CD4-positive, alpha-beta T cell (primary cell): Measurements from ENCODE around the gene ZYX. TPM values are rescaled to one million over a fixed set of nuclear protein-coding genes. Genes with fewer than 3 reads are reported as not detected.

ENCODE experiments used
- ATAC-seq: fragments of 200-7000 bp; cut with Tn5 transposase; one replicate; pipeline ENCODE4 v1.10.0; 2022; ENCODE audit warnings: mild to moderate bottlenecking; ENCODE audit not compliant: poor library complexity
- CTCF ChIA-PET: fragments of 350-600 bp; sonication (Branson Sonifier 250); formaldehyde crosslinking; loops from one replicate; lab custom pipeline; 2021; ENCODE audit warnings: antibody characterized with exemption, inconsistent platforms; lab: Charles Lee
- POLR2A ChIA-PET: fragments of 350-600 bp; sonication (Branson Sonifier 250); formaldehyde crosslinking; loops from one replicate; lab custom pipeline; 2021; ENCODE audit warnings: antibody characterized with exemption, inconsistent platforms; lab: Charles Lee
- DNase-seq, 14 experiments: peaks; one replicate each; pipeline ENCODE4 v3.0.0-alpha.2; 2013 to 2020; ENCODE audit warnings: mixed read lengths in 2 of 14
- H3K27ac ChIP-seq, 2 donors: one replicate each; pipeline versions ENCODE4 v1.5.1 to v1.7.0; 2013; ENCODE audit warnings: low read length in 2 of 2, low read depth in 1 of 2, mild to moderate bottlenecking in 1 of 2
- H3K27me3 ChIP-seq, 2 experiments: 1 replicate in 1 of 2; 2 replicates in 1 of 2; pipeline versions ENCODE4 v1.6.1 to v1.7.0; 2013; ENCODE audit warnings: low read length in 2 of 2, control low read depth in 1 of 2, mild to moderate bottlenecking in 1 of 2, moderate library complexity in 1 of 2; ENCODE audit not compliant: insufficient read depth in 2 of 2, control insufficient read depth in 1 of 2
- H3K36me3 ChIP-seq: one replicate; pipeline ENCODE4 v1.6.1; 2013; ENCODE audit warnings: low read length, control low read depth; ENCODE audit not compliant: insufficient read depth
- H3K4me1 ChIP-seq: one replicate; pipeline ENCODE4 v1.6.1; 2013; ENCODE audit warnings: low read length, control low read depth; ENCODE audit not compliant: insufficient read depth
- H3K4me3 ChIP-seq: one replicate; pipeline ENCODE4 v1.5.1; 2013; ENCODE audit warnings: mild to moderate bottlenecking, low read length, moderate library complexity
- H3K9me3 ChIP-seq, 2 experiments: 1 replicate in 1 of 2; 2 replicates in 1 of 2; pipeline versions ENCODE4 v1.6.1 to v1.7.0; 2013; ENCODE audit warnings: low read length in 2 of 2, mild to moderate bottlenecking in 2 of 2, control low read depth in 1 of 2, moderate library complexity in 1 of 2; ENCODE audit not compliant: control insufficient read depth in 1 of 2, insufficient read depth in 1 of 2
- H3K27ac Mint-ChIP-seq: one replicate; pipeline ENCODE4 v1.8.0; 2020; ENCODE audit warnings: mixed read lengths
- H3K27me3 Mint-ChIP-seq: one replicate; pipeline ENCODE4 v1.8.0; 2021; ENCODE audit warnings: mixed read lengths
- H3K36me3 Mint-ChIP-seq: one replicate; pipeline ENCODE4 v1.8.0; 2021; ENCODE audit warnings: low read depth, mixed read lengths
- H3K4me1 Mint-ChIP-seq: one replicate; pipeline ENCODE4 v1.8.0; 2021; ENCODE audit warnings: low read depth, mixed read lengths
- H3K4me3 Mint-ChIP-seq: one replicate; pipeline ENCODE4 v1.8.0; 2020; ENCODE audit warnings: mild to moderate bottlenecking, mixed read lengths
- H3K9me3 Mint-ChIP-seq: one replicate; pipeline ENCODE4 v1.8.0; 2020; ENCODE audit warnings: mixed read lengths
- CTCF ChIP-seq: fragments of 200-600 bp; IDR thresholded peaks from one replicate; pipeline ENCODE4 v1.8.0; 2022; ENCODE audit warnings: antibody characterized with exemption, mild to moderate bottlenecking
- intact Hi-C, 2 experiments: fragments of 100-400 bp; cut with DNase I in 1 of 2; cut with micrococcal nuclease in 1 of 2; formaldehyde crosslinking; loops; one replicate each; pipeline versions ENCODE4 v1.15.1 to v1.9.0; 2023 to 2025; cut with DNase I, micrococcal nuclease
- total RNA-seq, 174 experiments: library from RNA in 2 of 174; stranded (reverse) in 2 of 174; gene quantifications; one replicate each; pipeline ENCODE4 v1.2.3 and lab custom pipeline; 2021 to 2026

ZYX gene
- total RNA-seq, 2 experiments from 2014 or later: 132 to 146 TPM

DNA sequence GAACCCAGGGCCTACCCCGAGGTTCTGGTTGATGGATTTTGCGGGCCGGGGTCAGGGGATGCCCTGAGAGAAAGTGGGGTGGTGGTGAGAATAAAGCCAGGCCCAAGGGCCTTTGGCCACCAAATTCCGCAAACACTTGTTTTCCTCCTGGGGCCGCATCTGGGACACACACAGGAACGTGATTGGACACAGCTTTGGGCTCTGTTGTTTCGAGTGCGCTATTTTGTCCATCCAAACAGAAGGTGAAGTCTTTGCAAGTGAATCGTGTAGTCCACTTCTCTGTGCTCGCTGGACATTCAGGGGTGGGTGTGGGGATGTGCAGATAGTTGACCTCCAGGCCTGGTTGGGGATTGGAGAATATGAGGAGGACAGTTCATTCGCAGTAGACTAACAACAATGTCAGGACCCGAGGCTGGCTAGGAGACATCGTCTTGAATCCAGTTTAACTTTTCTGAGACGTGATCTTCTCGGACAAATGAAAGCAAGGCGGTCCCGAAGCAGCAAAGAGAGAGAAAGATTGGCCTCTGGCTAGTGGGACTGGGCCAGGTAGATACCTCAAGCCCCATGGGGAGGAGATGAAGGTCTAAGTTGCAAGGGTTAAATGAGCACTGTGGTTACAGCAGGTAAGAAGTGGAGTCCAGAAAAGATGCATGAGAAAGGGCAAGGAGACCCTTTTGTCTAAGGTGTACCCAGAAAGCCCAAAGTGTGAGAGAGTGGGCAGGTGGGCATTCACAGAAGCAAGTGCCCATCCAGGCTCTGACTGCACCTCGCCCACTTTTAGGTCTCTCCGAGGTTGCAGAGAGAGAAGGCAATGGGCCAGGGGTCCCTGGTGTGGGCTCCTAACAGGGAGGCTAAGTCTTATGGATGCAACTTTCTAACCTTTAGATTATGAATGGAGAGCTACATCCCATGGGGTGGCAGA, 17.9 kb upstream of the ZYX start:
- ChIA-PET CTCF (interaction anchor here (1.3 to 1.5 kb wide), 2 partner anchors 17 kb away, joined by 3 to 4 read pairs; no protein-coding TSS in a partner anchor), POLR2A (no interaction called here)
- Mint-ChIP-seq H3K36me3 (no peaks in the 10 kb centered on the region), H3K4me1 (peaks cover 10% of the 10 kb centered on the region), H3K27ac (no peak overlapping the region), H3K9me3 (no peaks in the 10 kb centered on the region), H3K4me3 (peak overlapping the region; percentile 83), H3K27me3 (peaks cover 54% of the 10 kb centered on the region)
- H3K27me3 ChIP-seq: peaks cover 21 to 27% of the 10 kb centered on the region in 2 experiments
- no peak for TF ChIP-seq CTCF
- H3K27ac ChIP-seq: no peak overlapping the region
- H3K4me3 ChIP-seq: peak overlapping the region; percentile 38
- peaks cover 0 to 3% of the 10 kb centered on the region in 2 experiments for H3K9me3 ChIP-seq
- DNase-seq (no peak), ATAC-seq (no peak)
- H3K36me3 ChIP-seq: no peaks in the 10 kb centered on the region
- H3K4me1 ChIP-seq: peaks cover 15% of the 10 kb centered on the region
- intact Hi-C loops: loop anchor here in 1 of 2 experiments (5.0 kb wide), 1 partner anchor 44 kb away; the partner anchor contains the start of gene EPHA1

DNA sequence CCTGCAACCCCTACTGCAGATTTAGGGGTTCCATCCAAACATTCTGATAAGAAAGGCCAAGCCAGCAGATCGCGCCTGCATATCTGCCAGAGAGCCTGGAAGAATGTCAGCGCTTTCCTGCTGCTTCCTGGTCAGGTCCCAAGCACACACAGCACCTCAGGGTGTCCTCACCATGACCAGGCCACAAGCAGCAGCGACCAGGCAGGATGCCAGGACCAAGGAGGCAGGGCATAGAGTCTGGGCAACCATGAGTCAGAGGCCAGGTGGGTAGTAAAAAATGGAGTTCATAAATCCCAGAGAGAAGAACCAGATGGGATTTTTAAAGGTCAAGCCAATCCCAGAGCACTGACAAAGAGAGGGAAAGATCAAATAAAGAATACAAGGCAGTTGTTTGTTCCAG, 13.2 kb upstream of the ZYX start:
- Mint-ChIP-seq H3K4me3 (no peak overlapping the region), H3K27me3 (peaks cover 39% of the 10 kb centered on the region), H3K4me1 (peaks cover 22% of the 10 kb centered on the region), H3K36me3 (no peaks in the 10 kb centered on the region), H3K27ac (no peak overlapping the region), H3K9me3 (no peaks in the 10 kb centered on the region)
- ChIA-PET CTCF (interaction anchor here (3.3 kb wide), 1 partner anchor 12 kb away, joined by 9 read pairs; no protein-coding TSS in a partner anchor), POLR2A (no interaction called here)
- H3K27me3 ChIP-seq: peaks cover 14 to 25% of the 10 kb centered on the region in 2 experiments
- H3K9me3 ChIP-seq: peaks cover 0 to 3% of the 10 kb centered on the region in 2 experiments
- DNase-seq: no peak
- intact Hi-C loops: no loop called here
- no peak for ATAC-seq
- no peak overlapping the region for H3K27ac ChIP-seq
- no peak for TF ChIP-seq CTCF
- H3K36me3 ChIP-seq: no peaks in the 10 kb centered on the region
- H3K4me1 ChIP-seq: peaks cover 22% of the 10 kb centered on the region
- H3K4me3 ChIP-seq: no peak overlapping the region

- no peaks in the 10 kb centered on the region for H3K9me3 Mint-ChIP-seq
- Histone ChIP-seq H3K36me3 (no peaks in the 10 kb centered on the region), H3K9me3 (peaks cover 0 to 3% of the 10 kb centered on the region in 2 experiments), H3K4me3 (no peak overlapping the region), H3K4me1 (peaks cover 19% of the 10 kb centered on the region), H3K27me3 (peaks cover 10 to 21% of the 10 kb centered on the region in 2 experiments), H3K27ac (no peak overlapping the region)
- ChIA-PET POLR2A (interaction anchor here (0.8 kb wide), 1 partner anchor 12 kb away, joined by 4 read pairs; no protein-coding TSS in a partner anchor), CTCF (interaction anchor here (1.4 to 3.3 kb wide), 2 partner anchors 12 to 23 kb away, joined by 5 to 9 read pairs; no protein-coding TSS in a partner anchor)
- H3K4me3 Mint-ChIP-seq: no peak overlapping the region
- intact Hi-C loops: no loop called here
- DNase-seq (no peak), ATAC-seq (no peak)
- H3K4me1 Mint-ChIP-seq: peaks cover 22% of the 10 kb centered on the region
- H3K36me3 Mint-ChIP-seq: no peaks in the 10 kb centered on the region
- H3K27me3 Mint-ChIP-seq: peaks cover 35% of the 10 kb centered on the region
- TF ChIP-seq CTCF: no peak
- H3K27ac Mint-ChIP-seq: no peak overlapping the region
These were observed 12.8 kb upstream of the ZYX start for GRCh38 chr7:143368387-143368786.
